HepG2 (cell line): ENCODE results near the gene COA4.

Source experiments
- CTCF ChIP-seq: sonication (generic); formaldehyde crosslinking; IDR thresholded peaks from 2 replicates; pipeline ENCODE4 v1.5.0; 2020; ENCODE audit warnings: mild to moderate bottlenecking, missing genetic modification reagents, moderate library complexity
- EP300 ChIP-seq, 3 experiments: sonication (generic) in 1 of 3; formaldehyde crosslinking in 1 of 3; IDR thresholded peaks; 2 replicates each; pipeline versions ENCODE4 v1.5.1 to v1.6.1; 2011 to 2020; ENCODE audit warnings: low read depth in 2 of 3, low read length in 2 of 3, borderline replicate concordance in 1 of 3, improper control_type of control experiment in 1 of 3, mild to moderate bottlenecking in 1 of 3, missing genetic modification reagents in 1 of 3, moderate library complexity in 1 of 3
- FOSL1 ChIP-seq: sonication (generic); formaldehyde crosslinking; IDR thresholded peaks from 2 replicates; pipeline ENCODE4 v1.9.0; 2021; ENCODE audit warnings: missing genetic modification reagents, borderline replicate concordance
- HDAC6 ChIP-seq: fragments of 200-600 bp; sonication (generic); IDR thresholded peaks from 2 replicates; pipeline ENCODE4 v1.7.0; 2017; ENCODE audit warnings: mild to moderate bottlenecking, antibody characterized with exemption, low read length, low read depth
- POLR2AphosphoS5 ChIP-seq: IDR thresholded peaks from 2 replicates; pipeline ENCODE4 v1.6.1; 2012; ENCODE audit warnings: low read depth, low read length

GRCh38 chr11:73913472-73913871 is 36.8 kb upstream of the COA4 start:
- TF ChIP-seq POLR2AphosphoS5: no peak
- TF ChIP-seq CTCF (CRISPR knock-in tag): no peak
- TF ChIP-seq HDAC6: no peak
- no peak for TF ChIP-seq FOSL1 (CRISPR knock-in tag)
- TF ChIP-seq EP300 (IDR thresholded peaks at IDR 0.05; ENCODE audit: low read depth in 2 of 2, low read length in 2 of 2): no peak
- TF ChIP-seq EP300 (CRISPR knock-in tag; IDR thresholded peaks at IDR 0.05; ENCODE audit: borderline replicate concordance): no peak
